ENCODE data around the gene ELF2.
"Not testable (repeated sequence)": the region's sequence is repeated elsewhere in the genome, so short reads cannot be mapped to it uniquely, and the experiment has no call there.

ELF2 gene

DNA sequence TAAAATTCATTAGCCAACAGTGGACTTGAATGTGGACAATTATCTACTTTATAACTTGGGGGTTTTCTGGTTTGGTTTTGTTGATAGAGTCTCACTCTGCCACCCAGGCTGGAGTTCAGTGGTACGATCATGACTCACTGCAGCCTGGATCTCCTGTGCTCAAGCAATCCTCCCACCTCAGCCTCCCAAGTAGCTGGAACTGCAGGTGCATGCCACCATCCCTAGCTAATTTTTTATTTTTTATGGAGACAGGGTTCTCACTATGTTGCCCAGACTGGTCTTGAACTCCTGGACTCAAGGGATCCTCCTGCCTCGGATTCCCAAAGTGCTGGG lies 12.4 kb upstream of the ELF2 start:
- Histone ChIP-seq H3K27ac (peak overlapping the region in 1 of 21 experiments; percentile 15), H3K4me3 (no peak overlapping the region)

DNA sequence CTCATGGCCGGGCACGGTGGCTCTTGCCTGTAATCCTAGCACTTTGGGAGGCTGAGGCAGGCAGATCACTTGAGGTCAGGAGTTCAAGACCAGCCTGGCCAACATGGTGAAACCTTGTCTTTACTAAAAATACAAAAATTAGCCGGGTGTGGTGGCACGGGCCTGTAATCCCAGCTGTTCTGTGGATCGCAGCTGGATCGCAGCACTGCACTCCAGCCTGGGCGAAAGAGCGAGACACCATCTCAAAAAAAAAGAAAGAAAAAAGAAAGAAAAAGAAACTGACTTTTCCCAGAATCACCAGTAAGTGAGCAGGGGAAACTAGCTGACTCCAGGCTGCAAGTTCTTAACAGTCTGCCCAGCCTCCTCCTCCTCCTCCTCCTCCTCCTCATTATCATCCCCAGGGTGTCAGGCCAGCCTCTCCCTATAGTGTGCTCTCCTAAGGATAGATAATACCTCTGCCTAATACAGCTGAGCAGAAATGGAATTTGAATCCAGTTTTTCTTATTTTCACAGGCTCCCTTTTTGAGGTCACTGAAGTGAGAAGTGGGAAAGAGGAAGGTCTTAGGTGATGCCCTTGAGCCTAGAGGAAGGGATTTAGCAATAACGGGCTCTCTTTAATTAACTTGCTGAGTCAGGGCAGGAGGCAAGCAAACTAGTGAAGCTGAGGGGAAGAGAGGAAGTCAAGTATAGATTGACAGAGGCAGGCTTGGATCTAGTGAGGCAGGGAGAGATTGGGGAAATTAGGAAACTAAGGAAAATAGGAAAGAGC lies 11.8 kb upstream of the ELF2 start:
- H3K4me3 ChIP-seq: no peak overlapping the region
- H3K27ac ChIP-seq: peak overlapping the region in 4 of 21 experiments; percentile 5 to 62 (median 32)

DNA sequence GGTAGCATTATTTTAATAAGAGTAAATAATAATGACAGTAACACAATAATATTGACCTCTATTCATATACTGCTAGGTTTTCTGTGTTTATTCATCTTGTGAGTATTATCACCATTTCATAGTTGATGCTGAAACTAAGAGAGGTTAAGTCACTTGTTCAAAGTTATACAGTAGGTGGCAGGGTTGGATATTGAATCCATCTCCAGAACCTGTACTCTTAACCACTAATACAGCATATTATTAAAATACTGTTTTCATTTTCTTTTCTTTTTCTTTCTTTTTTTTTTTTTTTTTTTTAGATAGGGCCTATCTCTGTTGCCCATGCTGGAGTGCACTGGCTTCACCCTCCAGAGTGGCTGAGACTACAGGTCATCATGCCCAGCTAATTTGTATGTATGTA lies 7.1 kb upstream of the ELF2 start:
- Histone ChIP-seq H3K4me3 (no peak overlapping the region), H3K27ac (no peak overlapping the region)

DNA sequence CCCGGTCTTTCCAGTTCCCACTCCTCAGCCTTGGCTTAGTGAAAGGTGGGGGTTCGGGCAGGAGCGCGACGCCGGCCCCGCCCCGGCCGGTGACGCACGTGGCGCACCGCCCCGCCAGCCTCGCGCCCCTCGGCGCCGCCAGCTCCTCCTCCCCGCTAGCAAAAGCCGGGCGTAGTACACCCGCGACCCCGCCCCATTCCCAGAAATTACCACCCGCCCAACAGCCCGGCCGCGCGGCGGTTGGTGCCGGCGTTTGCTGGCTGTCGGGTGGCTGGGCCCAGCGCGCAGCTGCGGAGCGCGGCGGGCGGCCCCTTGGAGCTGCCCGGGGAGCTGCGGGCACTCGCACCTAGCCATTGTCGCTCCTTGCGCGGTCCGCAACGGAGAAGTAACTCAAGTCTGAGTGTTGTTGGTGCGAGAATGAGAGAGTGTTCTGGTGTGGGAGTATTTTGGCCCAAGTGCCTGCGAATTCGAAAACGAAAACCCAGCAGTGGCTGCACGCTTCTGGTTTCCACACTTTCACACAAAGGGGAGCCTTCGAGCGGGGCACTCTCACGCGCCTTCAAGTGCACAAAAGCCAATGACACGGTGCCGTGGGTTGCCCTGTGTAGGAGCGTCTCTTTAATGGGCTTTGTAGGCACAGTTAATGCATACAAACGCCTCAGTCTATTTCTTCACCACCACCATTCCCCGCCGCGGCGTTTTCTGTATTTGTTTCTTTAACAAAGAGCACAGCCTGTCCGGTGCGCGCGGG lies 1.0 kb upstream of the ELF2 start:
- Histone ChIP-seq H3K4me3 (peak overlapping the region; percentile 51 to 98 (median 92)), H3K27ac (peak overlapping the region; percentile 90 to 100 (median 98))

DNA sequence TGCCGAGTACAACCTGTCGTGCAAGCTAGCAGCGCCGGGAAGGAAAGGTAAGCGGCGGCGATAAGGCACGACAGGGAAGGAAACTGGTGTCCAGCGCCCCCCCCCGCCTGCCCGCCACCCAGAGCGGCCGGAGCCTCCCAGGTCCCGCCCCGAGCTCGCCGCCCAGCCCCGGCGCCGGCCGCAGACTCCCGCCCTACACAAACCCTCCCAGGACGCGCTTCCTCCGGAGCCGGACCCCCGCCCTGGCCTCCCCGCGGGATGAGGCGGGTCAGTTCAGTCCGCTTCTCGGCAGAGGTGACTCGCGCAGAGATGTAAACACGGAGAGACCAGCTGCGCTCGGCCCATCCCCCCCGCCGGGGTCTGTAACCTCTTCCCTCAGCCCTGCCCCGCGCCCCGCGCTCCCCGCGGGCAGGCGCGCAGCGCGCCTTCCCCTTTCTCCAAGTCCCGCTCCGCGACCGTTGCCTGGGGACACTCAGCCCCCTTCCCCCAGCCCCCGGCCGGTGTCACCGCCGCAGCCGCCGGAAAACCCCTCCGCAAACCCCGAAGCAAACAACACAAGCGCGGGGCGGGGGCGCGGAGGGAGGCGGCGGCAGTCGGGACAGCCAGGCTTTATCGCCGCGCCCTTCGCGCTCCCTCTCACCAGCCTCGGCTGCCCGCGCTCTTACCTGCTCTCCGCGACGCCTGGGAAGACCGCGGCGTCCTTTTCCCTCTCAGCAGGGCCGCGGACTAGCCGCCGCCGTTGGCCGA lies 543 bp downstream of the ELF2 start:
- Histone ChIP-seq H3K4me3 (peak overlapping the region; percentile 51 to 98 (median 92)), H3K27ac (peak overlapping the region; percentile 90 to 100 (median 98))

DNA sequence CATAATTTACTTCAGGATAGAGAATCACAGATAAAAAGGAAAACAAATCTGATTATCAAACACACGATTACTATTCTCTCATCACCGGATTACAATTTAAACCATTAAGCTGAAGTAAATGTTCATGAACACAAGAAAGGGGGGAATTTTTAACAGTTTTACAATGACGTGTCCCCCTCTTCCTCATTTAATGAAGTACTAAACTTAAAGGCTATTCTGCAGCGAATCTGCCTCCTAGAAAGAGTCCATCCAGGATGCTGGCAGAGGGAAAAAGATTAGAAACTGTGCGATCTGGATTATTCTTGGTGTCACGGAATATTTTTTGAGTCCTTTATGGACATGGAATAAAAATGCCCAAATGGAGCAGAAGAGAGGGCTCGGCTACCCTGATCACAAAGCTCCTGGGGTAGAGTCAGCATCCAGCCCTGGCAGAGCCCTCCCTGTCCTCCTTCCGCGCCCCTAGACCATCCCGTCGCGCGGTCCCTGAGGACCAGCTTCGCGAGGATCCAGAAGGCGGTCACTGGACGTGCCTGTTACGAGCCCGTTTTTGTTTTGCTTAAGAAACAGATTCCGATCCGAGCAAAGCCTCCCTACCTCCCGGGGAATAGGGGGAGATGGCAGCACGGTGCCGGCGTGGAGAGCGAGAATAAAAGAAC lies 1.2 kb downstream of the ELF2 start:
- peak overlapping the region; percentile 51 to 98 (median 92) for H3K4me3 ChIP-seq
- H3K27ac ChIP-seq: peak overlapping the region in 20 of 21 experiments; percentile 90 to 100 (median 98)

DNA sequence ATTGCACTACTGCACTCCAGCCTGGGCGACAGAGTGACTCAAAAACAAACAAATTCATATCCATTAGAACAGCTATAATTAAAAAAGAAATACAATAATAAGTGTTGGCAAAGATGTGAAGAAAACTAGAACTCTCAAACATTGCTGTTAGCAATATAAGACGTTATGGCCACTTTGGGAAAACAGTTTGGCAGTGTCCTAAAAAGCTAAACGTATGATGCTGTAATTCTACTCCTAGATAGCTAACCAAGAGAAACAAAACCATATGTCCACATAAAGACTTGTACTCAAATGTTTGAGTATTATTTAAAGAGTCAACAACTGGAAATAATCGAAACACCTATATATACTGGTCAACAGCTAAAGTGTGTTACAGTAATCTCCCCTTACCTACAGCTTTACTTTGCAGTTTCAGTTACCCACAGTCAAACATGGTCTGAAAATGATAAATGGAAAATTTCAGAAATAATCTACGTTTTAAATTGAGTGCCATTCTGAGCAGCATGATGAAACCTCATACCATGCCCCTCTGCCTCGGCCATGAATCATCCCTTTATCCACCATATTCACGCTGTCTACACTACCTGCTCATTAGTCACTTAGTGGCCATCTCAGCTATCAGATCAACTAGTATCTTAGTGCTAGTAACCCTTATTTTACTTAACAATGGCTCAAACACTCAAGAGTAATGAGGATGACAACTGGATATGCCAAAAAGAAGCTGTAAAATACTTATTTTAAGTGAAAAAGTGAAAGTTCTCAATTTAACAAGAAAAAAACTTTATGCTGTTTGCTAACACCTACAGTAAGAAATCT lies 4.9 kb downstream of the ELF2 start:
- H3K4me3 ChIP-seq: no peak overlapping the region
- H3K27ac ChIP-seq: peak overlapping the region in 1 of 21 experiments; percentile 21

DNA sequence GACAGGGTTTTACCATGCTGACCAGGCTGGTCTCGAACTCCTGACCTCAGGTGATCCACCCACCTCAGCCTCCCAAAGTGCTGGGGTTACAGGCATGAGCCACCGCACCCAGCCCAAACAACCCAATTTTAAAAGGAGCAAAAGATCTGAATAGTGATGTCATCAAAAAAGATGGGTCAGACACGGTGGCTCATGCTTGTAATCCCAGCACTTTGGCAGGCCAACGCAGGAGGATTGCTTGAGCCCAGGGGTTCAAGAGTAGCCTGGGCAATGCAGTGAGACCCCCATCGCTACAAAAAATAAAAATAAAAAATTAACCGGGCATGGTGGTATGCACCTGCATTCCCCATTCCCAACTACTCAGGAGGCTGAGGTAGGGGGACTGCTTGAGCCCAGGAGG lies 6.1 kb downstream of the ELF2 start:
- Histone ChIP-seq H3K27ac (no peak overlapping the region), H3K4me3 (no peak overlapping the region)

DNA sequence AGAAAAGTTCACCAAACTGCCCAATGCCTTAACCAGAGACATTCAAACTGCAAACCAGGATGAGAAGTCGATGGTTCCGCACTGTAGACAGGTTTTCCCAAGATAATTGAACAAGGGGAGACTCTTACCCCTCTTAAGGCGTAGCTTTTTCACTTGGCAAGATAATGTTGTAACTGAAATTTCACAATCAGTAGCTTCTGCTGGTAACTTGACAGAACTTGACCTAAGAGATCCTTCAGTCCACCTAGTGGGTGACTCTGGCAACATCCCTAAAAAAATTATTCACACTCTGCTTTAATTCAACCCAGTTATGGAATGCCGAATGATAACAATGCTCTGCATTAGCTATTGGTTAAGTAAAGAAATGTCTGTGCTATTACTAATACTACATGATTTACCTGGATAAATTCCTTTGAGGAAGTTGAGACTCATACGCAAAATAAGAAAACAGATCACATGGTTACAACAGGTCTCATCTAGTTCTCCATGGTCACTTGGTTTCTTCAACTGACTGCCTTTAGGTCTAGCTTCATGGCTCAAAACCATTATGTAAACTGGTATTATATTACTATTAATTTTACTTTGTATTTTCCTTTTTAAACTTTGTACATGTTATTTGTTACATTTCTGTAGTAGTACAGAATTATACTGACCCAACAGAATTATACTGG lies 9.1 kb downstream of the ELF2 start:
- H3K27ac ChIP-seq: peak overlapping the region in 11 of 21 experiments; percentile 6 to 67 (median 38)
- no peak overlapping the region for H3K4me3 ChIP-seq

DNA sequence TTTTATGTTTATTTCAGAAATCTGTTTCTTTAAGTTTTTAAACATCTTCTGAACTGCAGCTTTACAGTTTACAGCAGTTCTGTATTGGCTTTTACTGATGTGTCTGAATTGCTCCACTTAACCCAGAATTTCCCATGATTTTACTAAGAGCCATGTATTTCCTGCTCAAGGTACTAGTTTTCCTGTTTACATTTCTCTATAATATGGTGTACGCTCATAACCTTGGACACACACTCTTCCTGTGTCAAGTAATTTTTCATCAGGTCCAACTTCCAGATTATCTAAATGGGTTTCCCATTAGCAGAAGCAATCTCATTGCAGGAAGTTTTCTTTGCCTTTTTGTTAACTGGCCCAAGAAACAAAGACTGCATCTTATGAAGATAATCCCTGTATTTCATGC lies 12.3 kb downstream of the ELF2 start:
- H3K4me3 ChIP-seq: no peak overlapping the region
- H3K27ac ChIP-seq: no peak overlapping the region

DNA sequence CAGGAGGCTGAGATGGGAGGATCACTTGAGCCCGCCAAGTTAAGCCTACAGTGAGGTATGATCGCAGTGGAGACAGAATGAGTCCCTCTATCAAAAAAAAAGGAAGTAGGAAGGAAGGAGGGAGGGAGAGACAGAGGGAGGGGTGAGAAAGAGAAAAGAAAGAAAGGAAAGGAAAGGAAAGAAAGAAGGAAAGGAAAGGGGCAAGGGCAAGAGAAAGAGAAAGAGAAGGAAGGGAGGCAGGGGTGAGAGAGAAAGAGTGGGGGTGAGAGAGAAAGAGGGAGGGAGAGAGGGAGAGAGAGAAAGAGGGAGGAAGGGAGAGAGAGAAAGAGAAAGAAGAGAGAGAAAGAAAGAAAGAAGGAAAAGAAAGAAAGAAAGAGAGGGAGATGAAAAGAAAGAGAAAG lies 13.2 kb downstream of the ELF2 start:
- no peak overlapping the region for H3K27ac ChIP-seq
- H3K4me3 ChIP-seq: no peak overlapping the region

DNA sequence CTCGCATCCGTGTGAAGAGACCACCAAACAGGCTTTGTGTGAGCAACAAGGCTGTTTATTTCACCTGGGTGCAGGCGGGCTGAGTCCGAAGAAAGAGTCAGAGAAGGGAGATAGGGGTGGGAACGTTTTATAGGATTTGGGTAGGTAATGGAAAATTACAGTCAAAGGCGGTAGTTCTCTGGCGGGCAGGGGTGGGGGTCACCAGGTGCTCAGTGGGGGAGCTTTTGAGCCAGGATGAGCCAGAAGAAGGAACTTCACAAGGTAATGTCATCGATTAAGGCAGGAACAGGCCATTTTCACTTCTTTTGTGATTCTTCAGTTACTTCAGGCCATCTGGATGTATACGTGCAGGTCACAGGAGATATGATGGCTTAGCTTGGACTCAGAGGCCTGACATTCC lies 19.0 kb downstream of the ELF2 start:
- H3K4me3 ChIP-seq, H3K27ac ChIP-seq: not testable (repeated sequence)

DNA sequence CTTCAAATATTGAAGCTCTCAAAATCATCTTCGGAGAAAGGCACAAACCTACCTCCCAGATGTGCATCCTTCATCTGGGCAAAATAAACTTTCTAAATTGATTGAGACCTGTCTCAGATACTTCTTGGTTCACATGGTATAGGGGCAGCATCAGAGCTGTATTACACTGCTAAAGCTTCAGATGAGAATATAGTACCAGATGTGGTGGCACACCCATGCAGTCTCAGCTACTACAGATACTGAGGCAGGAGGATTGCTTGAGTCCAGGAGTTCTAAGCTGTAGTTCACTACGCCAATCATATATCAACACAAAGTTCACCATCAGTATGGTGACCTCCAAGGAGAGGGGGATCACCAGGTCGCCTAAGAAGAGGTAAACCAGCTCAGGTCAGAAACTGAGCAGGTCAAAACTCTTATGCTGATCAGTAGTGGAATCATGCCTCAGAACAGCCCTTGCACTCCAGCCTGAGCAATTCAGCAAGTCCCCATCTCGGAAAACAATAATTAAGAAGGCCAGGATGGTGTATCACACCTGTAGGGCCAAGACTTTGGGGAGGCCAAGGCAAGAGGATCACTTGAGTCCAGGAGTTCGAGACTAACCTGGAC lies 22.0 kb downstream of the ELF2 start:
- Histone ChIP-seq H3K4me3 (no peak overlapping the region), H3K27ac (no peak overlapping the region)

DNA sequence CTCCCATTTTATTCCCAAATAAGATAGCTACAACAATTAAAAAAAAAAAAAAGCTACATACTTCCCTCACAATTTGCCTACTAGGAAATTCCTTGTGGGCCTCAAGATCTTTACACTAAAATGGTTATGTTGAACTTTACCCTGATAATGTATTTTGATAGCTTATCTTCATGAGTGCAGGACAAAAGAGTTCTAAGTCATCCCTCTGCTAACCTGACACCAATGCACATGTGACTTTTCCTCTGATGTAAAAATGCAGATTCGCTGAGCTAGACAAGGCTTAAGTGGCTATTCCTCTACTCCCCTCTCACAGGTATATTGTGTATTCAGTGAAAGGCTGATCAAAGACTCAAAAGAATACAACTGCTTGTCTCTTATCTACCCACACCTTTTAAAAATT lies 22.5 kb downstream of the ELF2 start:
- Histone ChIP-seq H3K27ac (no peak overlapping the region), H3K4me3 (no peak overlapping the region)

DNA sequence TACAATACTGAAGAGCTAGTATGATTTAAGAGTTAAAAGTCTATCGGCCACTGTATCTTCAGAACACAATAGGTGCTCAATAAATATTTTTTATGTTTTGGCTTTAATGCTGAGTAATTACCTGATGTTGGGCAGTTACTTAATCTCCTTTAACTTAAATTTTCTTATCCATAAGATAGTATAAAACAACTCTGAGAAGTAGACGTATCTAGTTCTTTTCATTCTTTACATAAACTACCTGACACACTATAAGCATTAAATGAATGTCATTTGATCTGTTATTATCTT lies 22.9 kb downstream of the ELF2 start:
- Histone ChIP-seq H3K4me3 (no peak overlapping the region), H3K27ac (no peak overlapping the region)

DNA sequence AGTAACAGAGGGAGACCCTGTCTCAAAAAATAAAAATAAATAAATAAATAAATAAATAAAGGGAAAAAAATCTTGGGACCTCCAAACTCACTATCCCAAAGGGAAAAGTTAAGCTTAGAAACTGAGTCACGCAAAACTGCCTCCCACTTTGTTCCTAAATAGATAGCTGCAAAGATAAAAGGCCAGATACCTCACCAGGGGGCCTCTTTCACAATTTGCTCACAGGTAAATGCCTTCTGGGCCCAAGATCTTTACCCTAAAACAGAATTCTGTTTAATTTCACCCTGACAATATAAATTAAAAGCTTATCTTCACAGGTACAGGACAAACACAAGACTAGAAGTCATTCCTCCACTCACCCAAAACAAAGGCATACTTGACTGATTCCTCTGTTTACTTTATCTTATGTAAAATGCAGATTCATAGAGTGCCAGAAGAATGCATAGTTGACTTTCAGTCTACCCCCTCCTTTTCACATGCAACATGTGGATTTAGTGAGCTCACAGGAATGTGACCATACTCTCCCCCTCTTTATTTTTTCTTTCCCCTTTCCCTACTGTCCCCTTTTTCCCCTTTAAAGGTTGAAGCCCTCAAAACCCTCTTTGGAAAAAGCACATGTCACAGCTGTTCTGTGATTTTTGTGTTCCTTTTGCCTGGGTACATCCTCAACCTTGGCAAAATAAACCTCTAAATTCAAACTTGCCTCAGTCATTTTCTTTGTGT lies 23.4 kb downstream of the ELF2 start:
- no peak overlapping the region for H3K4me3 ChIP-seq
- H3K27ac ChIP-seq: no peak overlapping the region

DNA sequence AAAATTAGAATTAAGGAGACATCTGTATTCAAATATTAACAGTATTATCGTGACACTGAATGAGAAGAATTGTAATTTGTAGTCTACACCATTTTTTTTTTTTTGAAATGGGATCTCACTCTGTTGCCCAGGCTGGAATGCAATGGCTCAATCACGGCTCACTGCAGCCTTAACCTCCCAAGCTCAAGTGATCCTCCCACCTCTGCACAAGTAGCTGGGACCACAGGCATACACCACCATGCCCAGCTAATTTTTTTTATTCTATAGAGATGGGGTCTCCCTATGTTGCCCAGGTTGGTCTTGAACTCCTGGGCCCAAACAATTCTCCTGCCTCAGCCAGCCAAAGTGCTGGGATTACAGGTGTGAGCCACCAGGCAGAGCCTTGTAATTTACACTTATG lies 24.8 kb downstream of the ELF2 start:
- Histone ChIP-seq H3K4me3 (no peak overlapping the region), H3K27ac (no peak overlapping the region)

All from skin epidermis (tissue), 12 donors.